HL-60/S4 (cell line): ENCODE results near the gene ZDHHC3.
"Not testable (repeated sequence)": the region's sequence is repeated elsewhere in the genome, so short reads cannot be mapped to it uniquely, and the experiment has no call there.

ENCODE experiments used
- in situ Hi-C: fragments of 300-500 bp; cut with MboI; formaldehyde crosslinking; loops from 2 replicates; pipeline ENCODE4 v1.14.3; 2022; ENCODE audit warnings: low sequenced_read_pairs

ZDHHC3 gene

GRCh38 chr3:44996556-44996969, 20.6 kb upstream of the ZDHHC3 start:
- in situ Hi-C loops, result no loop called here

GRCh38 chr3:44995142-44995770, 19.3 kb upstream of the ZDHHC3 start:
- in situ Hi-C loops, result no loop called here

GRCh38 chr3:44993471-44994205, 17.7 kb upstream of the ZDHHC3 start:
- in situ Hi-C loops, result no loop called here

- in situ Hi-C loops, result no loop called here
Observed at GRCh38 chr3:44992555-44993470, 16.8 kb upstream of the ZDHHC3 start.

GRCh38 chr3:44991326-44991725, 15.4 kb upstream of the ZDHHC3 start:
- in situ Hi-C loops, result no loop called here

GRCh38 chr3:44989636-44990373, 13.8 kb upstream of the ZDHHC3 start:
- in situ Hi-C loops, result no loop called here

- in situ Hi-C loops, result no loop called here
Observed at GRCh38 chr3:44989141-44989540, 13.2 kb upstream of the ZDHHC3 start.

- in situ Hi-C loops, result no loop called here
Observed at GRCh38 chr3:44988073-44988472, 12.1 kb upstream of the ZDHHC3 start.

GRCh38 chr3:44987332-44987731, 11.4 kb upstream of the ZDHHC3 start:
- in situ Hi-C loops, result no loop called here

GRCh38 chr3:44986330-44986729, 10.4 kb upstream of the ZDHHC3 start:
- in situ Hi-C loops, result not testable (repeated sequence)

GRCh38 chr3:44984335-44984734, 8.4 kb upstream of the ZDHHC3 start:
- in situ Hi-C loops, result no loop called here

GRCh38 chr3:44983484-44983941, 7.5 kb upstream of the ZDHHC3 start:
- in situ Hi-C loops, result no loop called here

- in situ Hi-C loops, result no loop called here
Observed at GRCh38 chr3:44982817-44983216, 6.8 kb upstream of the ZDHHC3 start.

GRCh38 chr3:44981751-44982150, 5.8 kb upstream of the ZDHHC3 start:
- in situ Hi-C loops, result no loop called here

GRCh38 chr3:44981220-44981619, 5.2 kb upstream of the ZDHHC3 start:
- in situ Hi-C loops, result no loop called here

- in situ Hi-C loops, result no loop called here
Observed at GRCh38 chr3:44974416-44974815, 1.6 kb downstream of the ZDHHC3 start.

- in situ Hi-C loops, result no loop called here
Observed at GRCh38 chr3:44970926-44971490, 5.0 kb downstream of the ZDHHC3 start.

- in situ Hi-C loops, result no loop called here
Observed at GRCh38 chr3:44969828-44970179, 6.2 kb downstream of the ZDHHC3 start.

- in situ Hi-C loops, result no loop called here
Observed at GRCh38 chr3:44969154-44969827, 6.7 kb downstream of the ZDHHC3 start.

- in situ Hi-C loops, result no loop called here
Observed at GRCh38 chr3:44968447-44968858, 7.5 kb downstream of the ZDHHC3 start.
